Fibroblast of mammary gland (primary cell): ENCODE measurements around the gene MUC5AC.

ENCODE experiments used
- DNase-seq: peaks from one replicate; pipeline ENCODE4 v3.0.0-alpha.2; 2010; ENCODE audit warnings: low read depth
- H3K4me3 ChIP-seq: 2 replicates; pipeline ENCODE4 v1.5.1; 2011; ENCODE audit warnings: low read depth, mild to moderate bottlenecking, low read length, moderate library complexity; ENCODE audit not compliant: control insufficient read depth
- CTCF ChIP-seq: conservative IDR thresholded peaks from 2 replicates; pipeline ENCODE4 v1.5.1; 2011; ENCODE audit warnings: low read depth, low read length, inconsistent platforms; ENCODE audit not compliant: control insufficient read depth, insufficient read depth

MUC5AC gene

GRCh38 chr11:1165256-1166041, 7.7 kb downstream of the MUC5AC start:
- TF ChIP-seq CTCF: no peak
- DNase-seq: no peak
- no peak overlapping the region for H3K4me3 ChIP-seq

- no peak overlapping the region for H3K4me3 ChIP-seq
- DNase-seq: no peak
- no peak for TF ChIP-seq CTCF
These were observed 9.5 kb downstream of the MUC5AC start for GRCh38 chr11:1167256-1167655.

GRCh38 chr11:1167751-1168231, 10.0 kb downstream of the MUC5AC start:
- no peak overlapping the region for H3K4me3 ChIP-seq
- DNase-seq: no peak
- TF ChIP-seq CTCF: no peak

DNA sequence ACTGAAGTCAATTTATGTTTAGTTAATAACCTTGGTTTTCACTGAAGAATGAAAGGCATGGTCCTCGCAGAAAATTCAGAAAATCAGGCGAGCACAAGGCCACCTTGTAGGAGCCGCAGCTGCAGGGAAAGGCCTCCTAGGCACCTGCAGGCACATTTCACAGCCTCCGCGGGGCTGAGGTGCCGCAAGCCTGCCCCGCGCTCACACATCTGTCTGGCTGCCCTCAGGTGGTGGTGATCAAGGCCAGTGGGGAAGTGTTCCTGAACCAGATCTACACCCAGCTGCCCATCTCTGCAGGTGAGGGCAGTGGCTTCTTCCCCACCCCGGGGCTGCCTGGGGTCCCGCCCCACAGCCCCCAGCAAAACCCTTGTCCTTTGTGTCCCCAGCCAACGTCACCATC, 10.5 kb downstream of the MUC5AC start:
- no peak for DNase-seq
- no peak overlapping the region for H3K4me3 ChIP-seq
- TF ChIP-seq CTCF: no peak

DNA sequence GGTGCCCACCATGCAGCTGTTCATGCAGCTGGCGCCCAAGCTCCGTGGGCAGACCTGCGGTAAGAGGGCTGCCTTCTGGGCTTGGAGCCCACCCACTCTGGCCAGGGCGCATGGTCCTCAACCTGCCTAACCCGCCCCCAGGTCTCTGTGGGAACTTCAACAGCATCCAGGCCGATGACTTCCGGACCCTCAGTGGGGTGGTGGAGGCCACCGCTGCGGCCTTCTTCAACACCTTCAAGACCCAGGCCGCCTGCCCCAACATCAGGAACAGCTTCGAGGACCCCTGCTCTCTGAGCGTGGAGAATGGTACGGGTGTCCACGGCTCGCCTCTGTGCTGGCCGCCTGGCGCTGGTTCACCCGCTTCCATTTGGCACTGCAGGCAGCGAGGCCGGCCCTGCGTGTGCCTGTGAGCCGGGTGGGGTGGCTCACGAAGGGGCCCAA, 11.0 kb downstream of the MUC5AC start:
- TF ChIP-seq CTCF: no peak
- DNase-seq: no peak
- H3K4me3 ChIP-seq: no peak overlapping the region

DNA sequence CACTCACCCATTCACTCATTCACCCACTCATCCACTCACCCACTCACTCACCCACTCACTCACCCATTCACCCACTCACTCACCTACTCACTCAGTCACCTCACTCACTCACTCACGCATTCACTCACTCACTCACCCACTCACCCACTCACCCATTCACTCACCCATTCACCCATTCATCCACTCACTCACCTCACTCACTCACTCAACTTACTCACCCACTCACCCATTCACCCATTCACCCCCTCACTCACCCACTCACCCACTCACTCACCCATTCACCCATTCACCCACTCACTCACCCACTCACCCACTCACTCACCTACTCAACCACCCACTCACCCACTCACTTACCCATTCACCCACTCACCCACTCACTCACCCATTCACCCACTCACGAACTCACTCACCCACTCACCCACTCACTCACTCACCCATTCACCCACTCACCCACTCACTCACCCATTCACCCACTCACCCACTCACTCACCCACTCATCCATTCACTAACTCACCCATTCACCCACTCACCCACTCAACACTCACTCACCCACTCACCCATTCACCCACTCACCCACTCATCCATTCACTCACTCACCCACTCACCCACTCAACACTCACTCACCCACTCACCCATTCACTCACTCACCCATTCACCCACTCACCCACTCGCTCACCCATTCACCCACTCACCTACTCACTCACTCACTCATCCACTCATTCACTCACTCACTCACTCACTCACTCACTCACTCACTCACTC, 13.7 kb downstream of the MUC5AC start:
- no peak overlapping the region for H3K4me3 ChIP-seq
- no peak for TF ChIP-seq CTCF
- DNase-seq: no peak
